Ovary (tissue), 9 donors: Measurements from ENCODE around the gene GLYATL1B. TPM values are rescaled to one million over a fixed set of nuclear protein-coding genes. Genes with fewer than 3 reads are reported as not detected.

Experiments
- DNase-seq, 5 donors: peaks; one replicate each; pipeline ENCODE4 v3.0.0-alpha.2; 2019 to 2020
- H3K27ac ChIP-seq, 2 donors: fragments of 200-600 bp; one replicate each; pipeline versions ENCODE4 v1.5.1 to v1.8.0; 2019 to 2022
- H3K27me3 ChIP-seq: fragments of 200-600 bp; one replicate; pipeline ENCODE4 v1.8.0; 2022
- H3K36me3 ChIP-seq: fragments of 200-600 bp; sonication (generic); one replicate; pipeline ENCODE4 v1.5.1; 2019
- H3K4me1 ChIP-seq: one replicate; pipeline ENCODE4 v1.8.1; 2013; ENCODE audit warnings: mild to moderate bottlenecking, moderate library complexity; ENCODE audit not compliant: insufficient read depth
- H3K4me3 ChIP-seq: fragments of 200-600 bp; sonication (generic); one replicate; pipeline ENCODE4 v1.5.1; 2017
- H3K9me3 ChIP-seq, 2 donors: fragments of 200-600 bp in 1 of 2; sonication (generic) in 1 of 2; one replicate each; pipeline versions ENCODE4 v1.5.1 to v1.8.1; 2013 to 2019; ENCODE audit warnings: mild to moderate bottlenecking in 1 of 2, moderate library complexity in 1 of 2
- CTCF ChIP-seq, 3 donors: fragments of 450-650 bp in 2 of 3; fragments of 200-600 bp in 1 of 3; IDR thresholded peaks; one replicate each; pipeline versions ENCODE4 v1.5.1 to v1.8.0; 2016 to 2022; ENCODE audit warnings: antibody characterized with exemption in 3 of 3, mild to moderate bottlenecking in 1 of 3
- EP300 ChIP-seq: sonication (generic); formaldehyde crosslinking; IDR thresholded peaks from one replicate; pipeline ENCODE4 v1.6.1; 2017; ENCODE audit warnings: antibody characterized with exemption
- POLR2A ChIP-seq: fragments of 450-650 bp; IDR thresholded peaks from one replicate; pipeline ENCODE4 v1.6.1; 2017; ENCODE audit warnings: antibody characterized with exemption, mild to moderate bottlenecking, moderate library complexity
- WGBS, 3 donors: extraction: QIAGEN DNeasy Blood & Tissue Kit in 1 of 3; methylation state at CpG; one replicate each; pipeline versions ENCODE4 v1.1.5 to v1.1.7; 2013 to 2017; 5-methylcytosine and 5-hydroxymethylcytosine counted together
- intact Hi-C, 4 donors: fragments of 100-400 bp; cut with DNase I; formaldehyde crosslinking; loops; one replicate each; pipeline versions ENCODE4 v1.11.0 to v1.15.1; 2022 to 2023
- polyA plus RNA-seq, 2 donors: library from polyadenylated mRNA; stranded (reverse); fragments of 200-250 nt in 1 of 2; fragments of 350-450 nt in 1 of 2; fragmentation: Illumina TruSeq in 1 of 2; extraction: RNeasy Lipid Tissue Mini Kit (QIAGEN cat#74804) in 1 of 2; gene quantifications; one replicate each; pipeline ENCODE4 v1.2.3, GENCODE V29; 2013 to 2014
- total RNA-seq, 7 donors: library from RNA; depleted of rRNA in 2 of 7; stranded (reverse); fragments of >200 nt in 2 of 7; fragmentation: NEBNext Ultra II Directional in 3 of 7; extraction: Animal tissue kit (Norgen Biotek cat#: 25700) in 3 of 7; gene quantifications; one replicate each; pipeline versions ENCODE4 v1.1.0 to v1.2.4, GENCODE V29; 2016 to 2023
- donor health status: DM: no; HTN: no; CAD: no; lungs with moderate emphysema.
- donor health status: DM: no; HTN: no; CAD: no.
- donor health status: Bipolar disorder and iron deficiency.
- donor health status: DM: yes; HTN: yes; CAD: no.
- donor health status: DM: no; HTN: no; CAD: no.
- donor health status: DM: yes; HTN: yes; CAD: no.

The GLYATL1B gene
- total and polyA plus RNA-seq, 9 donors = not detected

GRCh38 chr11:59141673-59142460 is 55.8 kb downstream of the GLYATL1B start:
- TF ChIP-seq POLR2A (no peak), CTCF (IDR thresholded peaks at IDR 0.05) (no peak), EP300 (no peak)
- H3K27me3 ChIP-seq = no peaks in the 10 kb centered on the region
- H3K36me3 ChIP-seq = no peaks in the 10 kb centered on the region
- intact Hi-C loops = no loop called here
- peaks cover 6% of the 10 kb centered on the region for H3K4me1 ChIP-seq
- H3K27ac ChIP-seq = peak overlapping the region; percentile 67 to 87
- H3K9me3 ChIP-seq = no peaks in the 10 kb centered on the region
- no peak for DNase-seq
- H3K4me3 ChIP-seq = peak overlapping the region; percentile 70
- 2 to 4% (median 2%) methylated on average over 3 of the region's 3 CpGs for WGBS, 3 donors

GRCh38 chr11:59142530-59143507 is 56.7 kb downstream of the GLYATL1B start, which contains the start of gene FAM111A:
TSS of gene FAM111A (plus strand) at chr11:59142856. CDS start at chr11:59148873, 6,017 bp downstream.
- 0 to 1% (median 0%) methylated on average over 47 to 50 of the region's 50 CpGs for WGBS, 3 donors
- peaks cover 6% of the 10 kb centered on the region for H3K4me1 ChIP-seq
- TF ChIP-seq CTCF (IDR thresholded peaks at IDR 0.05) = peak in 1 of 3 donors; percentile 17
- TF ChIP-seq EP300 = no peak
- TF ChIP-seq POLR2A = no peak
- no peaks in the 10 kb centered on the region for H3K9me3 ChIP-seq
- intact Hi-C loops = no loop called here
- H3K4me3 ChIP-seq = peak within 1 kb of the TSS; percentile 70
- no peaks in the 10 kb centered on the region for H3K36me3 ChIP-seq
- no peaks in the 10 kb centered on the region for H3K27me3 ChIP-seq
- DNase-seq = peak; percentile 79 to 85 (median 81)
- H3K27ac ChIP-seq = peak within 1 kb of the TSS; percentile 67 to 87

GRCh38 chr11:59144096-59144495 is 58.0 kb downstream of the GLYATL1B start:
- intact Hi-C loops = no loop called here
- no peak for TF ChIP-seq POLR2A
- peak overlapping the region; percentile 38 to 87 for H3K27ac ChIP-seq
- no peak for DNase-seq
- H3K27me3 ChIP-seq = no peaks in the 10 kb centered on the region
- H3K4me3 ChIP-seq = peak overlapping the region; percentile 43
- peaks cover 6% of the 10 kb centered on the region for H3K4me1 ChIP-seq
- no peaks in the 10 kb centered on the region for H3K36me3 ChIP-seq
- H3K9me3 ChIP-seq = no peaks in the 10 kb centered on the region
- 83 to 86% (median 85%) methylated on average over 1 of the region's 1 CpG for WGBS, 3 donors

Other genes starting within 250 kb of the GLYATL1B start
- not detected for gene GLYATL2, start 241.6 kb upstream of the GLYATL1B start, total RNA-seq
- not detected for gene GLYATL2, start 241.6 kb upstream of the GLYATL1B start, polyA plus RNA-seq
- 1 to 10 TPM in 1 of 7 donors, under 1 TPM in 1, not detected in 5; 0.23 to 1.5 TPM for gene GLYATL1, start 146.8 kb upstream of the GLYATL1B start, total RNA-seq
- gene GLYATL1, start 146.8 kb upstream of the GLYATL1B start, polyA plus RNA-seq = under 1 TPM in 1 of 2 donors, not detected in 1; 0.02 TPM
- 1 to 10 TPM in 1 of 7 donors, under 1 TPM in 4, not detected in 2; 0.12 to 1.9 (median 0.18) TPM for gene FAM111B, start 20.9 kb downstream of the GLYATL1B start, total RNA-seq
- gene FAM111B, start 20.9 kb downstream of the GLYATL1B start, polyA plus RNA-seq = under 1 TPM; 0.13 to 0.25 TPM
- 10 to 100 TPM; 17.5 to 26.5 (median 20.4) TPM for gene FAM111A, start 56.5 kb downstream of the GLYATL1B start, total RNA-seq
- gene FAM111A, start 56.5 kb downstream of the GLYATL1B start, polyA plus RNA-seq = 10 to 100 TPM; 10.6 to 22.1 TPM
- gene DTX4, start 85.8 kb downstream of the GLYATL1B start, total RNA-seq = 10 to 100 TPM in 6 of 7 donors, 1 to 10 TPM in 1; 6.1 to 20.3 (median 16.8) TPM
- 10 to 100 TPM; 18.5 to 21.5 TPM for gene DTX4, start 85.8 kb downstream of the GLYATL1B start, polyA plus RNA-seq
- gene MPEG1, start 126.6 kb downstream of the GLYATL1B start, total RNA-seq = 10 to 100 TPM in 1 of 7 donors, 1 to 10 TPM in 6; 1.8 to 11.9 (median 3.9) TPM
- 10 to 100 TPM in 1 of 2 donors, 1 to 10 TPM in 1; 2.4 to 28.5 TPM for gene MPEG1, start 126.6 kb downstream of the GLYATL1B start, polyA plus RNA-seq